ENCODE results near the gene FMO4.
"Not testable (repeated sequence)": the region's sequence is repeated elsewhere in the genome, so short reads cannot be mapped to it uniquely, and the experiment has no call there.

FMO4 gene

GRCh38 chr1:171295821-171296220 is 18.2 kb upstream of the FMO4 start:
- Histone ChIP-seq H3K27me3 (ENCODE audit: control insufficient read depth, insufficient read depth, low read length) (no peaks in the 10 kb centered on the region), H3K36me3 (ENCODE audit: control insufficient read depth, insufficient read depth, low read length) (no peaks in the 10 kb centered on the region), H3K4me3 (ENCODE audit: low read length) (no peak overlapping the region), H3K4me1 (ENCODE audit: control insufficient read depth, insufficient read depth, low read length) (no peaks in the 10 kb centered on the region), H3K9ac (ENCODE audit: low read length) (no peak overlapping the region), H3K27ac (ENCODE audit: low read depth, low read length) (no peak overlapping the region)

- no peaks in the 10 kb centered on the region for H3K4me1 ChIP-seq (ENCODE audit: control insufficient read depth, insufficient read depth, low read length)
- H3K4me3 ChIP-seq (ENCODE audit: low read length), result no peak overlapping the region
- H3K27ac ChIP-seq (ENCODE audit: low read depth, low read length), result no peak overlapping the region
- H3K36me3 ChIP-seq (ENCODE audit: control insufficient read depth, insufficient read depth, low read length), result no peaks in the 10 kb centered on the region
- H3K27me3 ChIP-seq (ENCODE audit: control insufficient read depth, insufficient read depth, low read length), result no peaks in the 10 kb centered on the region
- H3K9ac ChIP-seq (ENCODE audit: low read length), result no peak overlapping the region
Observed at GRCh38 chr1:171296897-171297296, 17.1 kb upstream of the FMO4 start.

GRCh38 chr1:171298696-171299095 is 15.3 kb upstream of the FMO4 start:
- no peak overlapping the region for H3K9ac ChIP-seq (ENCODE audit: low read length)
- no peaks in the 10 kb centered on the region for H3K4me1 ChIP-seq (ENCODE audit: control insufficient read depth, insufficient read depth, low read length)
- H3K36me3 ChIP-seq (ENCODE audit: control insufficient read depth, insufficient read depth, low read length), result no peaks in the 10 kb centered on the region
- H3K27ac ChIP-seq (ENCODE audit: low read depth, low read length), result no peak overlapping the region
- no peaks in the 10 kb centered on the region for H3K27me3 ChIP-seq (ENCODE audit: control insufficient read depth, insufficient read depth, low read length)
- H3K4me3 ChIP-seq (ENCODE audit: low read length), result no peak overlapping the region

- no peaks in the 10 kb centered on the region for H3K27me3 ChIP-seq (ENCODE audit: control insufficient read depth, insufficient read depth, low read length)
- no peak overlapping the region for H3K9ac ChIP-seq (ENCODE audit: low read length)
- H3K27ac ChIP-seq (ENCODE audit: low read depth, low read length), result no peak overlapping the region
- H3K4me3 ChIP-seq (ENCODE audit: low read length), result no peak overlapping the region
- H3K4me1 ChIP-seq (ENCODE audit: control insufficient read depth, insufficient read depth, low read length), result no peaks in the 10 kb centered on the region
- no peaks in the 10 kb centered on the region for H3K36me3 ChIP-seq (ENCODE audit: control insufficient read depth, insufficient read depth, low read length)
Observed at GRCh38 chr1:171299342-171299741, 14.6 kb upstream of the FMO4 start.

- H3K9ac ChIP-seq (ENCODE audit: low read length), result no peak overlapping the region
- no peaks in the 10 kb centered on the region for H3K4me1 ChIP-seq (ENCODE audit: control insufficient read depth, insufficient read depth, low read length)
- no peaks in the 10 kb centered on the region for H3K36me3 ChIP-seq (ENCODE audit: control insufficient read depth, insufficient read depth, low read length)
- no peaks in the 10 kb centered on the region for H3K27me3 ChIP-seq (ENCODE audit: control insufficient read depth, insufficient read depth, low read length)
- no peak overlapping the region for H3K27ac ChIP-seq (ENCODE audit: low read depth, low read length)
- H3K4me3 ChIP-seq (ENCODE audit: low read length), result no peak overlapping the region
Observed at GRCh38 chr1:171300401-171300800, 13.6 kb upstream of the FMO4 start.

- Histone ChIP-seq H3K36me3 (ENCODE audit: control insufficient read depth, insufficient read depth, low read length) (no peaks in the 10 kb centered on the region), H3K27me3 (ENCODE audit: control insufficient read depth, insufficient read depth, low read length) (no peaks in the 10 kb centered on the region), H3K27ac (ENCODE audit: low read depth, low read length) (no peak overlapping the region), H3K4me3 (ENCODE audit: low read length) (no peak overlapping the region), H3K4me1 (ENCODE audit: control insufficient read depth, insufficient read depth, low read length) (no peaks in the 10 kb centered on the region), H3K9ac (ENCODE audit: low read length) (no peak overlapping the region)
Observed at GRCh38 chr1:171310661-171311087, 3.3 kb upstream of the FMO4 start.

DNA sequence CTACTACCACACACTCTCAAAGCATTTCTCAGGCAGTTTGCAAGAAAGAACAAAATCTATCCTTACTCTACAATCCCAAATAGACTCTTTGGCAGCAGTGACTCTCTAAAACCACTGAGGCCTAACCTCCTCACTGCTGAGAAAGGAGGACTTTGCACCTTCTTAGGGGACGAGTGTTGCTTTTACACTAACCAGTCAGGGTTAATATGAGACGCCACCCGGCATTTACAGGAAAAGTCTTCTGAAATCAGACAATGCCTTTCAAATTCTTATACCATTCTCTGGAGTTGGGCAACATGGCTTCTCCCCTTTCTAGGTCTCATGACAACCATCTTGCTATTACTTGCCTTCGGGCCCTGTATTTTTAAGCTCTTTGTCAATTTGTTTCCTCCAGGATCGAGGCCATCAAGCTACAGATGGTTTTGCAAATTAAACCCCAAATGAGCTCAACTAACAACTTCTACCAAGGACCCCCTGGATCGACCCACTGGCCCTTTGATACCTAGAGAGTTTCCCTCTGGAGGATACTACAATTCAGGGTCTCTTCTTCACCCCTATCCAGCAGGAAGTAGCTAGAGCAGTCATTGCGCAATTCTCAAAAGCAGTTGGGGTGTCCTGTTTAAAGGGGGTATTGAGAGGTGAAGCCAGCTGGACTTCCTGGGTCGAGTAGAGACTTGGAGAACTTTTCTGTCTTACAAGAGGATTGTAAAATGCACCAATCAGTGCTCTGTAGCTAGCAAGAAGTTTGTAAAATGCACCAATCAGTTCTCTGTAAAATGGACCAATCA is 2.0 kb upstream of the FMO4 start:
- H3K27me3 ChIP-seq (ENCODE audit: control insufficient read depth, insufficient read depth, low read length), result no peaks in the 10 kb centered on the region
- no peak overlapping the region for H3K27ac ChIP-seq (ENCODE audit: low read depth, low read length)
- H3K4me1 ChIP-seq (ENCODE audit: control insufficient read depth, insufficient read depth, low read length), result no peaks in the 10 kb centered on the region
- no peak overlapping the region for H3K9ac ChIP-seq (ENCODE audit: low read length)
- no peak overlapping the region for H3K4me3 ChIP-seq (ENCODE audit: low read length)
- no peaks in the 10 kb centered on the region for H3K36me3 ChIP-seq (ENCODE audit: control insufficient read depth, insufficient read depth, low read length)

- no peak overlapping the region for H3K4me3 ChIP-seq (ENCODE audit: low read length)
- peak overlapping the region; percentile 64 for H3K27ac ChIP-seq (ENCODE audit: low read depth, low read length)
- H3K4me1 ChIP-seq (ENCODE audit: control insufficient read depth, insufficient read depth, low read length), result no peaks in the 10 kb centered on the region
- no peak overlapping the region for H3K9ac ChIP-seq (ENCODE audit: low read length)
- no peaks in the 10 kb centered on the region for H3K27me3 ChIP-seq (ENCODE audit: control insufficient read depth, insufficient read depth, low read length)
- no peaks in the 10 kb centered on the region for H3K36me3 ChIP-seq (ENCODE audit: control insufficient read depth, insufficient read depth, low read length)
Observed at GRCh38 chr1:171313319-171313834, 606 bp upstream of the FMO4 start.

DNA sequence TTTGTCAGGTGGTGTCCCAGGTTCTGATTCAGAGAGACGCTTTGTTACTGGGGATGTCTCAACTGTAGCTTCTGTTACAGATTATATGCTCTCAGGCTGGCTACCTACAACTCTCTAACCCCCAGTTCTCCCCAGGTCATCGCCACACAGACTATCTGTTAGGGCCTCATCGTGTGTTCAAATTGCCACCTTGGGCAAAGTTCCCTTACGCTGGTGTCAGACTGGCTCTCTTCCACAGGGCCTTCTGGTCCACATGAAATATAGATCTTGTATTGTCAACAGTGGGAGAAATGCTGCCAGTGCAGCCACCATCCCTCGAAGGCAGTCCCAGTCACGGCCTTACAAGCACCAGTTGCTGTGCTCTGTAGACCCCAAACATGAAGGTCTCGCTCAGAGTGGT is 15.3 kb downstream of the FMO4 start:
- H3K4me3 ChIP-seq (ENCODE audit: low read length), result no peak overlapping the region
- H3K27ac ChIP-seq (ENCODE audit: low read depth, low read length), result no peak overlapping the region
- no peaks in the 10 kb centered on the region for H3K36me3 ChIP-seq (ENCODE audit: control insufficient read depth, insufficient read depth, low read length)
- no peaks in the 10 kb centered on the region for H3K4me1 ChIP-seq (ENCODE audit: control insufficient read depth, insufficient read depth, low read length)
- H3K9ac ChIP-seq (ENCODE audit: low read length), result no peak overlapping the region
- H3K27me3 ChIP-seq (ENCODE audit: control insufficient read depth, insufficient read depth, low read length), result no peaks in the 10 kb centered on the region

DNA sequence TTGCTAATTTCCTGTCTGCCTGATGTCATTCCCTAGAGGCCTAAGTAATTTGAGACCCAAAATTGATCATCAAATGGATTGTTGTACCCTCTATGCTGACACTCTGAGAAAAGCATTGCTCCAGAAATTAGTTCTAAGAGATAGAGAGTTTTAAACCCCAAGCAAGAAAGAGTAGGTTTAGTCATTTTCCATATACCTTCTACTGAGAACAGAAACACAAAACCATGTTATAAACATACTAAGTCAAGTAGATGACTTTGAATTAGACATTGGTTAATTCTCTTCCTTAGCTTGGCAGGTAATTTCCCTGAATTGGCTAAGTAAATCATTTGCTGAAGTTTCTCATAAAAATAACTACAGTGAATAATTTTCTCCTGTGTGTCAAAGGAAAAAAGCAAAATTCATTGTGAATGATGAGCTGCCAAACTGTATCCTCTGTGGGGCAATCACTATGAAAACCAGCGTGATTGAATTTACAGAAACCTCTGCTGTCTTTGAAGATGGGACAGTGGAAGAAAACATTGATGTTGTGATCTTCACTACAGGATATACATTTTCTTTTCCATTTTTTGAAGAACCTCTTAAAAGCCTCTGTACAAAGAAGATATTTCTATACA is 20.1 kb downstream of the FMO4 start:
- Histone ChIP-seq H3K36me3 (ENCODE audit: control insufficient read depth, insufficient read depth, low read length) (no peaks in the 10 kb centered on the region), H3K27me3 (ENCODE audit: control insufficient read depth, insufficient read depth, low read length) (no peaks in the 10 kb centered on the region), H3K9ac (ENCODE audit: low read length) (no peak overlapping the region), H3K4me1 (ENCODE audit: control insufficient read depth, insufficient read depth, low read length) (no peaks in the 10 kb centered on the region), H3K27ac (ENCODE audit: low read depth, low read length) (no peak overlapping the region), H3K4me3 (ENCODE audit: low read length) (no peak overlapping the region)

DNA sequence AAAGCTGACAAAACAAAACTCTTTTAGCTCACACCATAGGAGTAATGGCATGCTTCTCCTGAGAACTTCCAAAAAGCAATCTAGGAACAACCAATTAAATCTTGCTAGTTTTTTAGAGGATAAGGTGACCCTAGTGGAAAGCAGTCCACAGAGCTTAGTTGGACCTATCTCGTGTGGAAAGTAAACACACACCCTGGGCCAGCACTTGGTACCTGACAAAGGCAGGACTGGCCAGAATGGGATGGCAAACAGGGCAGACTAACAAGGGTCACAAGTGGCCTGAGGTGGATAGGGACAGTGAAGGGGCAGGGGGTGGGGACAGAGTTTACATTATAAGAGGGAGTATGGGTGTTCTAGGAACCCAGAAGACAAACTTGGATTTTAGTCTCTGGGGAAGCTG is 22.0 kb downstream of the FMO4 start:
- Histone ChIP-seq H3K36me3 (ENCODE audit: control insufficient read depth, insufficient read depth, low read length) (no peaks in the 10 kb centered on the region), H3K4me1 (ENCODE audit: control insufficient read depth, insufficient read depth, low read length) (no peaks in the 10 kb centered on the region), H3K27ac (ENCODE audit: low read depth, low read length) (no peak overlapping the region), H3K4me3 (ENCODE audit: low read length) (no peak overlapping the region), H3K27me3 (ENCODE audit: control insufficient read depth, insufficient read depth, low read length) (no peaks in the 10 kb centered on the region), H3K9ac (ENCODE audit: low read length) (no peak overlapping the region)

- H3K27ac ChIP-seq (ENCODE audit: low read depth, low read length); H3K27me3 ChIP-seq (ENCODE audit: control insufficient read depth, insufficient read depth, low read length); H3K9ac ChIP-seq (ENCODE audit: low read length); H3K4me3 ChIP-seq (ENCODE audit: low read length); H3K4me1 ChIP-seq (ENCODE audit: control insufficient read depth, insufficient read depth, low read length); H3K36me3 ChIP-seq (ENCODE audit: control insufficient read depth, insufficient read depth, low read length): not testable (repeated sequence)
Observed at GRCh38 chr1:171339345-171339744, 25.4 kb downstream of the FMO4 start.

Measured in rectal smooth muscle tissue (tissue), 1 donor.